Measurements from ENCODE around the gene MYBBP1A. TPM values are rescaled to one million over a fixed set of nuclear protein-coding genes. Genes with fewer than 3 reads are reported as not detected.

The MYBBP1A gene
- polyA plus RNA-seq, 1 experiment, result 24.1 TPM

DNA sequence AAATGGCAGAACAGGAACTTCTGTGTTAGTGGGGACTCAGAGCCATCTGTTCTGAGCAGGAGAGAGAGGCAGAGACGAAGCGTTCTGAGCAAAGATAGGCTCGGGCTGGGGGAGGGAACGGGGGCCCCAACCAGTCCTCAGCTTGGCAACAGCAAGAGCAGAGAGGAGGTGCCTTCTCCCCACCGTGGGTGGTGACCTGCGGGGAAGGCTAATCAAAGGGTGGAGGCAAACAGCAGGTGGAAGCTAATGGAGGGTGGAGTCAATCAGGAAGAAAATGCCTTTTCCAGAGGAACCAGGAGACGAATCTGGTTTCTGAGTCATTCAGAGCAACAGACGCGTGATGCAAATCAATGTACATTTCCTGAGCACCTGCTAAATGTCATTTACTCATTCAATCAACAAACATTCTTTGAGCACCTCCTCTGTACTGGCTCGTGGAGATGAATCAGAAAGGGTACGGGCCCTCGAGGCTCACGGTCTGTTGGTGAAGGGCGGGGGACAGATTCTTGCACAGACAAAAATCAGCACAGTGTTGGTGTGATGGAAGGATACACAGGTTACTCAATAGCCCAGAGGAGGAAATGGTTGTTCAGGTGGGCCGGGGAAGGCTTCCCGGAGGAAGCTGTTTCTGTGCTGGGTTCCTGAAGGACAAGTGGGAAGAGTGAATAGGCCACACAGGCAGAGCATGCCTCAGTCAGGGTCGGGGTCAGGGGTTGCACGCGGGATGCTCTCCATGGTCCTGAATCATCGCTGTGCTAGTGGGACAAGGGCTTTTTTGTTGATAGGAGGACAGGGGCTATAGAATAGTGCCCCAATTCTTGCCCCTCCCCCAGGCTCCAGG is 62.2 kb downstream of the MYBBP1A start:
- ChIA-PET CTCF (no interaction called here), POLR2A (no interaction called here)
- no peak for DNase-seq (ENCODE audit: low read depth)
- no peaks in the 10 kb centered on the region for H3K36me3 ChIP-seq (ENCODE audit: control insufficient read depth, insufficient read depth, low read length)
- TF ChIP-seq, protein P1, sequence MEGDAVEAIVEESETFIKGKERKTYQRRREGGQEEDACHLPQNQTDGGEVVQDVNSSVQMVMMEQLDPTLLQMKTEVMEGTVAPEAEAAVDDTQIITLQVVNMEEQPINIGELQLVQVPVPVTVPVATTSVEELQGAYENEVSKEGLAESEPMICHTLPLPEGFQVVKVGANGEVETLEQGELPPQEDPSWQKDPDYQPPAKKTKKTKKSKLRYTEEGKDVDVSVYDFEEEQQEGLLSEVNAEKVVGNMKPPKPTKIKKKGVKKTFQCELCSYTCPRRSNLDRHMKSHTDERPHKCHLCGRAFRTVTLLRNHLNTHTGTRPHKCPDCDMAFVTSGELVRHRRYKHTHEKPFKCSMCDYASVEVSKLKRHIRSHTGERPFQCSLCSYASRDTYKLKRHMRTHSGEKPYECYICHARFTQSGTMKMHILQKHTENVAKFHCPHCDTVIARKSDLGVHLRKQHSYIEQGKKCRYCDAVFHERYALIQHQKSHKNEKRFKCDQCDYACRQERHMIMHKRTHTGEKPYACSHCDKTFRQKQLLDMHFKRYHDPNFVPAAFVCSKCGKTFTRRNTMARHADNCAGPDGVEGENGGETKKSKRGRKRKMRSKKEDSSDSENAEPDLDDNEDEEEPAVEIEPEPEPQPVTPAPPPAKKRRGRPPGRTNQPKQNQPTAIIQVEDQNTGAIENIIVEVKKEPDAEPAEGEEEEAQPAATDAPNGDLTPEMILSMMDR (IDR thresholded peaks at IDR 0.05; ENCODE audit: insufficient read depth, low read depth, low read length), result no peak
- no peak overlapping the region for H3K4me3 ChIP-seq (ENCODE audit: low read depth, low read length)
- H3K27me3 ChIP-seq (ENCODE audit: control insufficient read depth, insufficient read depth, low read length), result peaks cover 5% of the 10 kb centered on the region

DNA sequence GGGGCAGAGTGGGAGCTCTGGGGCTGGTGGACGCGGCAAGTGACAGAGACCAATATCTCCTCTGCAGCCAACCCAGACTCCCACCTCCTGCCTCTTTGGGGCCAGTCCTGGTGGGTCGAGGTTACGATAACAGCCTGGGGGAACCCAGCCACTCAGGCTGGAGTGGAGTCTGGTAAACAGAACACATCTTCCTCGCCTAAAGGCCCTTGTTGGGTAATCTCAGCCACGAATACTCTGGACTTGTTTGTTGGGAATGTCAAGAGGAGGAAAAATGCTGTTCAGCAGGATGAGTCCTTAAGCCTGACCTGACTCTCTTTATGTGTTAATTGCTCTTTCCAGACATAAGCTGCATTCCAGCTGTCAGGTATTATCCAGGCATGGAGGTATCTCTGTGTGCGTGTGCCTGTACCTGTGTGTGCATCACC is 64.5 kb downstream of the MYBBP1A start:
- no peak for DNase-seq (ENCODE audit: low read depth)
- TF ChIP-seq, protein P1 (IDR thresholded peaks at IDR 0.05; ENCODE audit: insufficient read depth, low read depth, low read length), result no peak
- POLR2A ChIA-PET, result no interaction called here
- CTCF ChIA-PET, result interaction anchor here (1.1 kb wide), 1 partner anchor 12 kb away, joined by 3 read pairs; no protein-coding TSS in a partner anchor
- Histone ChIP-seq H3K4me3 (ENCODE audit: low read depth, low read length) (no peak overlapping the region), H3K27me3 (ENCODE audit: control insufficient read depth, insufficient read depth, low read length) (no peaks in the 10 kb centered on the region; the same call in 1 of the 2 replicates), H3K36me3 (ENCODE audit: control insufficient read depth, insufficient read depth, low read length) (no peaks in the 10 kb centered on the region)

DNA sequence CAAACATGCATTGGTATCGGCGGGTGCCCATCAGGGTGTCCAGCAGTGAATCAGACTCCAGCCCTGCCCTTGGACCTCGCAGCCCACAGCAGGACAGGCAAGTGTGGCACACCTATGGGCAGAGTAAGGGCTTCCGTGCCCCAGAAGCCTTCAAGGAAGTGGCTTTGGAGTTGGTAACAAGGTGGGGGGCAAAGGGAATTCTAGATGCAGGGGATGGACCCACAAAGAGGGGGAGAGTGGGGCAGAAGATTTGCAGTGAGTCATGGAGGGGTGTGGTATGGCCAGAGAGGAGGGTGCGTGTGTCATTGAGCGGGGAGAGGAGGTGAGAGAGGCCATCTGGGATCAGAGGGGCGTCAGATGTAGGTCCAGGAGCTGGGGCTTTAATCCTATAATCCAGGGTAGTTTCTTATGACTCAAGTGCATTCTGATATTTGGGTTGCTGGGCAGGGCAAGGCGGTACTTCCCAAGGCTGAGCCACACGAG is 65.0 kb downstream of the MYBBP1A start:
- H3K36me3 ChIP-seq (ENCODE audit: control insufficient read depth, insufficient read depth, low read length), result no peaks in the 10 kb centered on the region
- no peak overlapping the region for H3K4me3 ChIP-seq (ENCODE audit: low read depth, low read length)
- TF ChIP-seq, protein P1 (IDR thresholded peaks at IDR 0.05; ENCODE audit: insufficient read depth, low read depth, low read length), result no peak
- POLR2A ChIA-PET, result no interaction called here
- CTCF ChIA-PET, result no interaction called here
- no peak for DNase-seq (ENCODE audit: low read depth)
- H3K27me3 ChIP-seq (ENCODE audit: control insufficient read depth, insufficient read depth, low read length), result no peaks in the 10 kb centered on the region

DNA sequence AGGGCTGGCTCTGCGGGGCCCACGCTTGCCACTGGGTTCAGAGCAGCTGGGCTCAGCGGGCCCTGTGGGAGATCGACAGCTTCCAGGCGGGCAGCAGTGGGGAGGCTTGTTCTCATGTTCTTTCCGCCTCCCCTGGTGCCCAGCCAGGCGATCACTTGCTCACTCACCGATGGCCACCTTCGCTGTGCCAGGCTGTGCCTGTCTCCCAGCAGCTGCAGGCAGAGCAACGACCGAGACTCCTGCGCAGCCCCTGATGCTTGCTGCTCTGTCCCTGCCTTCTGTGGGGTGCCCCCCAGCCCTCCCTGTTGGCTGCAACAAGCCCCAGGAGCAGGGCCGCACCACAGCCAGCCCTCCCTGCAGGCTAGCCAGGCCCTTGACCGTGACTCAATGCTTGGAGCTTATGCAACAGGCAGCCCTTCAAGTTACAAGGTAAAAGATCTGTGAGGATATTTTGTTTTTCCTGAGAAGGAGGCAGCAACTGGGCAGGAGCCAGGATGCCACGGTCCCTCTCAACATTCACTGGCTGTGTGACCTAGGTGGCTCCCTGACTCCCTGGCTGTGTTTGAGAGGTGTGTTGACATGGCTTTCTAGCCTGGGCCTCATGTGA is 66.1 kb downstream of the MYBBP1A start:
- no peaks in the 10 kb centered on the region for H3K27me3 ChIP-seq (ENCODE audit: control insufficient read depth, insufficient read depth, low read length)
- ChIA-PET CTCF (interaction anchor here (1.2 kb wide), 1 partner anchor 8 kb away, joined by 3 read pairs; no protein-coding TSS in a partner anchor), POLR2A (no interaction called here)
- TF ChIP-seq, protein P1 (IDR thresholded peaks at IDR 0.05; ENCODE audit: insufficient read depth, low read depth, low read length), result no peak
- DNase-seq (ENCODE audit: low read depth), result no peak
- no peaks in the 10 kb centered on the region for H3K36me3 ChIP-seq (ENCODE audit: control insufficient read depth, insufficient read depth, low read length)
- H3K4me3 ChIP-seq (ENCODE audit: low read depth, low read length), result no peak overlapping the region

Other genes starting within 250 kb of the MYBBP1A start
- gene UBE2G1, start 188.7 kb downstream of the MYBBP1A start, polyA plus RNA-seq (2011; rRNA removed), result 23.1 and 35.1 TPM in 2 replicates
- gene SPNS3, start 121.4 kb downstream of the MYBBP1A start, polyA plus RNA-seq (2011; rRNA removed), result not detected in 2 replicates
- gene SPNS2, start 56.5 kb downstream of the MYBBP1A start, polyA plus RNA-seq (2011; rRNA removed), result not detected in 2 replicates
- not detected in 2 replicates for gene GGT6, start 5.2 kb upstream of the MYBBP1A start, polyA plus RNA-seq (2011; rRNA removed)
- not detected in 2 replicates for gene SMTNL2, start 29.1 kb upstream of the MYBBP1A start, polyA plus RNA-seq (2011; rRNA removed)
- gene ALOX15, start 86.3 kb upstream of the MYBBP1A start, polyA plus RNA-seq (2011; rRNA removed), result not detected in 2 replicates
- 5.1 and 13.9 TPM in 2 replicates for gene PELP1, start 148.8 kb upstream of the MYBBP1A start, polyA plus RNA-seq (2011; rRNA removed)
- gene ARRB2, start 155.2 kb upstream of the MYBBP1A start, polyA plus RNA-seq (2011; rRNA removed), result 8.5 and 10.7 TPM in 2 replicates
- gene MED11, start 176.0 kb upstream of the MYBBP1A start, polyA plus RNA-seq (2011; rRNA removed), result 27.5 and 31.2 TPM in 2 replicates
- gene ZMYND15, start 184.4 kb upstream of the MYBBP1A start, polyA plus RNA-seq (2011; rRNA removed), result 0.13 TPM in 1 of 2 replicates, not detected in the other
- gene CXCL16, start 184.5 kb upstream of the MYBBP1A start, polyA plus RNA-seq (2011; rRNA removed), result 2.2 and 3.3 TPM in 2 replicates
- gene TM4SF5, start 216.5 kb upstream of the MYBBP1A start, polyA plus RNA-seq (2011; rRNA removed), result not detected in 2 replicates
- 0.27 and 0.92 TPM in 2 replicates for gene VMO1, start 231.0 kb upstream of the MYBBP1A start, polyA plus RNA-seq (2011; rRNA removed)
- not detected in 2 replicates for gene GLTPD2, start 233.6 kb upstream of the MYBBP1A start, polyA plus RNA-seq (2011; rRNA removed)
- 222 and 289 TPM in 2 replicates for gene PSMB6, start 240.8 kb upstream of the MYBBP1A start, polyA plus RNA-seq (2011; rRNA removed)